DMS 273 treated with DMSO at 0.1 percent for 48 hours (cell line): ENCODE data around the gene ATRIP.
"Not testable (repeated sequence)": the region's sequence is repeated elsewhere in the genome, so short reads cannot be mapped to it uniquely, and the experiment has no call there.

Source experiments
- DNase-seq: peaks from one replicate; lab custom pipeline; 2025; lab: John Stamatoyannopoulos, UW

ATRIP gene

DNA sequence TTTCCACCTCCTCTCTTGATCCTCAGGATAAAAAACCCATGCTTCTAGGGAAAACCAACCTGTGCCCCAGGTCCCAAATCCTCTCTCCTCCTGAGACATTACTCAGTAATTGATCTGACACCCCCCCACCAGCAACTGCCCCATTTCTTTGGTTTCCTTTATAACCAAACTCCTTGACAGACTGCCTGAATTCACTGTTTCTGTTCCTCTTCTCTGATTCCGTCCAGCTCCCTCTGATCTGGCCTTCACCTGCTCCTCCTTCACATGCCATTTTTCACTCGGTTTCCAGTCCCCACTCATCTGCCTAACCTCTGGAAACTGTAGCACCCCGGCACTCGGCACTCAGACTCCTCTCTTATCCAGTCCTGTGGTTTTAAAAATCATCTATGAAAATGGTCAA is 8.7 kb upstream of the ATRIP start:
- DNase-seq = no peak

DNA sequence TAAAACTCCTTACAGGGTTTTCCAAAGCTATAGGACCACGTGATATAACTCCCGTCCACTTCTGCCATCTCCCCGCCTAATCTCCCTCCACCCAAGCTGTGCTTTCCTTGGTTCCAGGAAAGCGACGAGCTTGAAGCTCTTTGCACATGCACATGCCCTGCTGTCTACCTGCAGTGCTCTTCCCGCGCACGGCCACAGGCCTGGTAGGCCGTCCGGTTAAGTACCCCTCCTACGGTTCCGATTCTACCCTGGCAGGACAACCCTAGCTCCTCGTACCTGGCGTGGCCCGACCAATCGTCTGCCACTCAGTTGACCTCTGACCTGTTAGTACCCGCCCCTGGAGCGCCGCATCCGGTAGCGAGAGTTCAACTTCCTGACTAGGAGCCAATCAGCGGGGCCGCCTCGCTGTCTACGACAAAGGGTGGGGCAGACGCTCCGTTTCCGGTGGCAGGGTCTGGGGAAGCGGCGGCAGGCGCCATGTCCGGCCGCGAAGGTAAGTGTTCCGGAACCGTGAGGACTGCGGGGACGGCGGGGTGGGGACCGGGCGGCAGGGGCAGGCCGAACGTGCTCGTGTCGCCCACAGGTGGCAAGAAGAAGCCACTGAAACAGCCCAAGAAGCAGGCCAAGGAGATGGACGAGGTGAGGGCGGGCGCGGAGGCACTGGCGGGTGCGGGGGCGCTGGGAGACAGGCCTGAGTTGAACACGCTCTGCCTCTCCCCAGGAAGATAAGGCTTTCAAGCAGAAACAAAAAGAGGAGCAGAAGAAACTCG is 6.5 kb upstream of the ATRIP start, which contains the start of the genes CCDC51 and TMA7:
CCDC51 (minus strand) TSS at position 300 of the 770 bp plus-strand sequence. CDS start 4,991 bp downstream, outside the sequence.
TMA7 (plus strand) TSS at position 438 of the 770 bp plus-strand sequence; CDS start at position 478, 40 bp downstream.
- DNase-seq = peak; percentile 86

DNA sequence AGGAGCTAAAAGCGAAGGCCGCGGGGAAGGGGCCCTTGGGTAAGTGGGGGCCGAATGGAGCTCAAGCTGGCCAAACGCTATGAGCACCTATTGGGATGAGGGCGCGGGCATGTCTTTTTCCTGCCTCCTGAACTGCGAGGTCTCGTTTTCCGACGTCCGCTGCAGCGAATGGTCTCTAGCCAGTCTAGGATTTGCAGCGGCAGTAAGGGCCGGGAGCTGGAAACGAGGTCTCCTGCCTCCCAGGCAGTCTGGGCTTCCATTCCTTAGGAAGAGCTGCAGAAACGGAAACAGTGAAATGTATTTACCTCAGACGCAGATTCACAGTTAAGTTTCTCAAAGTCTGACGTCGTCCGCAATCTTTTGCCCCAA is 6.0 kb upstream of the ATRIP start:
- DNase-seq = no peak

DNA sequence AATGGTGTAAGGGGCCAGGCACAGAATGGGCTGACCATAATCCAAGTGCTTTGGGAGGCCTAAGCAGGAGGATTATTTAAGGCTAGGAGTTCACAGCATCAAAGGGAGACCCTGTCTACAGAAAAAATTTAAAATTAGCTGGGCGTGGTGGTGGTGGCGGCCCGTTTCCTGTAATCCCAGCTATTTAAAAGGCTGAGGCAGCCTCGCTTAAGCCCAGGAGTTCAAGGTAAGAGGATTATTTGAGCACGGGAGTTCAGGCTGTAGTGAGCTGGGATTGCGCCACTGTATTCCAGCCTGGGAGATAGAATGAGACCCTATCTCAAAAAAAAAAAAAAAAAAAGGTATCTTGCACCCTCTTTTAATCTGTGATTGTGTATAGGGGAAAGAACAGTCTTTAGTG is 4.6 kb upstream of the ATRIP start:
- DNase-seq = no peak

DNA sequence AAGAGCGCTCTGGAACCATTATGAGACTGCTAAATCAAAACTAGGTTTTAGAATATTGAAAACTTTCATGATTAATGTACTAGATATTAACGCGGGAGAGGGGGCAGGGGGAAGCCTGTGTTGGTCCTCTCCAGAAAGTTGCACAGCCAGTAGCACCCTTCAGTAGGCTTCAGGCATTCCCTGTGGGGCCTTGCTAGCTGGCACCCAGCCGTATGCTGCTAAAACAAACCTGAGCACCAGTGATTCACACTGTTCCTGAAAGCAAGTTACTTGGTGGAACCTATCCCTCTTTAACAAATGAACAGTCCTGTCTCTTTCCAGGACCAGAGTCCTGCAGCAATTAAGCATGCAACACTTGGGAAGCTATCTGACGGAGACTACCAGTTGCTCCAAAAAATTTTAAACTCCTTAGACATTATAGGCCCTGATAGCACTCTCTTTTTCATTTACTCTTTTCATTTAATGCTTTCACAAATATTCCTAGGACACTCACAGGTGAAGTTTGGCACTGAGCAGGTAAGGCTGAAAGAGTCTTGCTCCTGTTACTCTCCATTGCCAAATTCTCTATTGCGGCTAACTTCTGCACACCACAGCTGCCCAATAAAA is 1.2 kb upstream of the ATRIP start:
- no peak for DNase-seq

DNA sequence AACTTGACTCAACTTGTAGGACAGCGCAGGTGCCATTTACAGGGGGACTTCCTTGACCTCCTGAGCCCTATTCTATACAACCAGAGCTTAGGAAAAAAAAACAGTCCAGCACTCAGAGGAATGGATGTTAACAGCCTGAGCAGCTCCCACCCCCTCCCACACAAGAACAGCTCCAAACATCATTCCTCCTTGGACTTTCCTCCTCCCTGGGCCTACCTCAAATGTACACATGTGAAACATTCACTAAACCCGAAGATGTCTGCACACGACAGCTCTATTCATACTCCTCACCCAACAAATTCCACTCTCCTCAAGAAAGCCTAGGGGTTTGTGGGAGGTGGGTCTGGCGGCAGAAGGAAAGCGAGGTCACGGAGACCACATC is 503 bp upstream of the ATRIP start:
- no peak for DNase-seq

DNA sequence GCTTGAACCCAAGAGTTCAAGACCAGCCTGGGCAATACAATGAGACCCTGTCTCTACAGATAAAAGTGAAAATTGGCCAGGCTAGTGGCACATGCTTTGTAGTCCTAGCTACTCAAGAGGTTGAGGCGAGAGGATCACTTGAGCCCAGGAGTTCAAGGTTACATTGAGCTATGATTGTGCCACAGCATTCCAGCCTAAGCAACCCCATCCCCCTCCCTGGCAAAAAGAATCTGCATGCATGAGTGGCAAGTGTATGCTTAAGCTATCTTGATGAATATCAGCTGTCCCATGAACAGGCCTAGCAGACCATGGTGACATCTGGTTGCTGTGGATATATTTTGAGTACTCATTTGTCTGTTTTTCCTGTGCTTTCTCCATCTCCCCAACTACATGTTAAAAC is 4.7 kb downstream of the ATRIP start:
- no peak for DNase-seq

DNA sequence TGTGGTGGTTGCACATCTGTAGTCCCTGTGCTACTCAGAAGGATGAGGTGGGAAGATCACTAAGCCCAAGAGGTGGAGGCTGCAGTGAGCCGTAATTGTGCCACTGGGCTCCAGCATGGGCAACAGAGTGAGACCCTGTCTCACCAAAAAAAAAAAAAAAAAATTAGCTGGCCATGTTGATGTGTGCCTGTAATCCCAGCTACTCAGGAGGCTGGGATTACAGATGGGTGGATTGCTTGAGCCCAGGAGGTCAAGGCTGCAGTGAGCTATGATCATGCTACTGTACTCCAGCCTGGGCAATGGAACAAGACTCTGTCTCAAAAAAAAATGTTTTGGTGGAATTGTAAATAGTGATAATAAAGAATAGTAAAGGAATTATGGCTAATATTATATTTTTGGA is 9.9 kb downstream of the ATRIP start:
- no peak for DNase-seq

DNA sequence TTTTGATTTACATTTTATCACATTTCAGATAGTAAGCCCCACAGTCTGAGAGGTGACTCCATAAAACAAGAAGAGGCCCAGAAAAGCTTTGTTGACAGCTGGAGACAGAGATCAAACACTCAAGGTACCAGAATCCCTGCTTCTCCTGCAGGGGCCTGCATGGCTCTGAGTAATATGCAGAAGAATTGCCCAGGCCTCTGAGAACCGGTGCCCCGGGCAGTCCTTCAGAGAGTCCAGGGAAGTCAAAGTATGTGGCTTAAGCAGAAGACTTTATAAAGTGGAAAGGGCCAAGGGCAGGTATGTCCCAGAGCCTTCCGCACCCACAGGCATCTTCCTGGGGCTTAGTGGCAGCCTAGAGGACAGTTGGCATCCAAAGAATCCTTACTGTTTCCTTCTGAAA is 12.8 kb downstream of the ATRIP start:
- DNase-seq = no peak

DNA sequence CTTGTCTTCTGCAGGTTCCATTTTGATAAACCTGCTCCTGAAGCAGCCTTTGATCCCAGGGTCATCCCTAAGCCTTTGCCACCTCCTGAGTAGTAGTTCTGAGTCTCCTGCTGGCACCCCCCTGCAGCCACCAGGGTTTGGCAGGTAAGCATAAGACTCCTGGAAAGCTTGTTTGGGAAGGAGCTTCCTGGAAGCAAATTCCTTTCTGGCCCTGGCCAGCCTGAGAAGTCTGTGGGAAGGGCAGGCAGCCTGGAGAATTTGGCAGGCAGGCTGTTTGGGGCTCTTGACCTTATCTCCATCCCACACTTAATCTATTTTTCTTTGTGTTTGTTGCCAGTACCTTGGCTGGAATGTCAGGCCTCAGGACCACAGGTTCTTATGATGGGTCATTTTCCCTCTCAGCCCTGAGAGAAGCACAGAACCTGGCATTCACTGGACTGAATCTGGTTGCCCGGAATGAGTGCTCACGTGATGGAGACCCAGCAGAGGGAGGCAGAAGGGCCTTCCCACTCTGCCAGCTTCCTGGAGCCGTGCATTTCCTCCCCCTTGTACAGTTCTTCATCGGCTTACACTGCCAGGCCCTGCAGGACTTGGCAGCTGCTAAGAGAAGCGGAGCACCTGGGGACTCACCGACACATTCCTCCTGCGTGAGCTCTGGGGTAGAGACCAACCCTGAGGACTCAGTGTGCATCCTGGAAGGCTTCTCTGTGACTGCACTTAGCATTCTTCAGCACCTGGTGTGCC is 13.4 kb downstream of the ATRIP start:
- no peak for DNase-seq

DNA sequence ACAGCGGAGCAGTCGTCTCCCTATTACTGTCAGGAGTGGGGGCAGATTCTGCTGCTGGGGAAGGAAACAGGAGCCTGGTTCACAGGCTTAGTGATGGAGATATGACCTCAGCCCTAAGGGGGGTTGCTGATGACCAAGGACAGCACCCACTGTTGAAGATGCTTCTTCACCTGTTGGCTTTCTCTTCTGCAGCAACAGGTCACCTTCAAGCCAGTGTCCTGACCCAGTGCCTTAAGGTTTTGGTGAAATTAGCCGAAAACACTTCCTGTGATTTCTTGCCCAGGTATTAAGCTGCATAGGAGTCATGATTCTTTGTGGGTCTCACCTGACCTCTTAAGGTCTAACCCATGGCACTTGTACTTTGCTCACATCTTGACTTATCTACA is 14.0 kb downstream of the ATRIP start:
- no peak for DNase-seq

DNA sequence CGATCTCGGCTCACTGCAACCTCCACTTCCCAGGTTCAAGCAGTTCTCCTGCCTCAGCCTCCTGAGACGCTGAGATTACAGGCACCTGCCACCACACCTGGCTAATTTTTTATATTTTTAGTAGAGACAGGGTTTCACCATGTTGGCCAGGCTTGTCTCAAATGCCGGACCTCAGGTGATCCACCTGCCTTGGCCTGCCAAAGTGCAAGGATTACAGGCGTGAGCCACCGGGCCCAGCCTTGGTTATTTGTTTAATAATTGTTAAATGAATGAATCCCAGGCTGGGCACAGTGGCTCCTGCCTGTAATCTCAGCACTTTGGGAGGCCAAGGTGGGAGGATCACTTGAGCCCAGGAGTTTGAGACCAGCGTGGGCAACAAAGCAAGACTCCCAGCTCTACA is 15.2 kb downstream of the ATRIP start:
- DNase-seq = not testable (repeated sequence)

DNA sequence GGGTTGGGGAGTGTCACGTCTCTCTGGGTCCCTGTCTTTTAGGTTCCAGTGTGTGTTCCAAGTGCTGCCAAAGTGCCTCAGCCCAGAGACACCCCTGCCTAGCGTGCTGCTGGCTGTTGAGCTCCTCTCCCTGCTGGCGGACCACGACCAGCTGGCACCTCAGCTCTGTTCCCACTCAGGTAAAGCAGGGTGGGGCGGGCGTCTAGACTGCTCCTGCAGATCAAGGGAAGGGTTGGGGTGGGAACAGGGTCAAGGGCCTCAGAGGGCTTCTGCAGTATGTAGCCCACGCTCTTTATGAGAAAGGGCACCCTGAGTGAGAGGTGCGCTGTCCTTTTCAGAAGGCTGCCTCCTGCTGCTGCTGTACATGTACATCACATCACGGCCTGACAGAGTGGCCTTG is 17.2 kb downstream of the ATRIP start:
- DNase-seq = no peak

DNA sequence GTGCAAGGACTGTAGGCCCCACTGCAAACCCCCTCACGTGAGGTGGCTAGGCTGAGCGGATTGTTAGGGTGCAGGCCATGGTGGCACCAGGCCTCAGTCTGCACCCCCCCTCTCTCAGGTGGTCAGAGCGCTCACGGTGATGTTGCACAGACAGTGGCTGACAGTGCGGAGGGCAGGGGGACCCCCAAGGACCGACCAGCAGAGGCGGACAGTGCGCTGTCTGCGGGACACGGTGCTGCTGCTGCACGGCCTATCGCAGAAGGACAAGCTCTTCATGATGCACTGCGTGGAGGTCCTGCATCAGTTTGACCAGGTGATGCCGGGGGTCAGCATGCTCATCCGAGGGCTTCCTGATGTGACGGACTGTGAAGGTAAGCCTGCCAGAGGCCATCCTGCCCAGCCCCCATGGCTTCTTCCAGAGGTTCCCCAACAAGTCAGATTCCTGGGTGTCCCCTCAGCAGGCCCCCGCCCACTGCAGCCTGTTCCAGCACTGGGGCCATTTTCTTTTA is 18.2 kb downstream of the ATRIP start:
- no peak for DNase-seq

DNA sequence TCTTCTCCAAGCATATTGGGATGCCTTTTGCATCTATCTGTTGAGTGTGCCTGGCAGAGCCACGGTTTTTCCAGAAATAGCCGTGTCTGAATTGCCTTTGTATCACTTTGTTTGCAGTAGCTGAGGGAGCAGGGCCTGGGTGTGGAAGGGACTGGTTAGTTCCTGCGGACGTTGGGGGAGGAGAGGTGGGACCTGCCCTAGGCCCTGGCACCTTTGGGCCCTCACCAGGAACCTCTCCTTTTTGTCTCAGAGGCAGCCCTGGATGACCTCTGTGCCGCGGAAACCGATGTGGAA is 18.6 kb downstream of the ATRIP start:
- DNase-seq = no peak

DNA sequence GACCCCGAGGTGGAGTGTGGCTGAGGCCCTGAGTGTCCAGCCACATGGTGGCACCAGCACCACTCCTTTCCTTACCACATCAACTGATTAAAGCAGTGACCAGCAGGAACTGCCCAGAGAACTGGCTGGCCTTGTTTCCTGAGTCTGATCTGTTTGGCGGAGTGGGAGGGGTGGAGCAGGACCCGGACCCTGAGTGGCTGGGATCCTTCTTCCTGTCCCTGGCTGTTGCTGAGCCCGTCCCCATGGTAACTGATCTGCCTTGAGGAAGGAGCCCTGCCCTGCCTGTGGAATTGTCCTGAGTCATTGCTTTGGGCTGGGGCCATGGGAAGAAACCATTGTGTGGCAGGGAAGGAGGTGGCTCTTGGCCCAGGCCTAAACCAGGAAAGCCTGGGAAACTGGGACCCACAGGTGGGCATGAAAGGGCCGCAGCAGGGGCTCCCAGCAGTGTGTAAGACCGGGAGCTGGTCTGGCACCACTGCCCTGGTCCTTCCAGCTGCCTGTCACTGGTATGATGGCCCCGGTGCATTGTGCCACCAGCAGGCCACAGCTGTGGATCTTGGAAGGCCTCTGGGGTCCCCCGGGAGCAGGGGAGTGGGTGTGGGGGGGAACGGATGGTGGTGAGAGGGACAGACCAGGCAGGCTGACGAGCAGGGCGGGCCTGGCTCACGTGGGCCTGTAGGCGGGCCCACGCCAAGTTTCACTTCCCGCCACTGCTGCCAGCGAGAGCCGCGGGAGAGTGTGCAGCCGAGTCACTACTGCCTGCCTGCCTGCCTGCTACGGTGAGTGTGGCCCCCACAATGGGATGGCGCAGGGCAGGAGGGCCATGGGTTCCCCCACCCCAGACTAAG is 19.2 kb downstream of the ATRIP start:
- peak; percentile 48 for DNase-seq

DNA sequence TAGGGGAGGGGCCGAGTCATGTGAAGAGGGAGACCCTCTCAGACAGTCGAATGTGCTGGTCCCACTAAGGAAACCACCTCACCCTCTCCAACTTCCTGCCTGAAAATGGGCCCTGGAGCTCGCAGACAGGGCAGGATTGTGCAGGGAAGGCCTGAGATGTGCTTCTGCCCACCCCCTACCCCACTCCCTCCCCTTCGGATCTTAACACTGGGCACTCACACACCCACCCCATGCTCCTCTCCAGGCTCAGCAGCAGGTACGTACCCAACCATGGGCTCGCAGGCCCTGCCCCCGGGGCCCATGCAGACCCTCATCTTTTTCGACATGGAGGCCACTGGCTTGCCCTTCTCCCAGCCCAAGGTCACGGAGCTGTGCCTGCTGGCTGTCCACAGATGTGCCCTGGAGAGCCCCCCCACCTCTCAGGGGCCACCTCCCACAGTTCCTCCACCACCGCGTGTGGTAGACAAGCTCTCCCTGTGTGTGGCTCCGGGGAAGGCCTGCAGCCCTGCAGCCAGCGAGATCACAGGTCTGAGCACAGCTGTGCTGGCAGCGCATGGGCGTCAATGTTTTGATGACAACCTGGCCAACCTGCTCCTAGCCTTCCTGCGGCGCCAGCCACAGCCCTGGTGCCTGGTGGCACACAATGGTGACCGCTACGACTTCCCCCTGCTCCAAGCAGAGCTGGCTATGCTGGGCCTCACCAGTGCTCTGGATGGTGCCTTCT is 20.0 kb downstream of the ATRIP start:
- DNase-seq = no peak

DNA sequence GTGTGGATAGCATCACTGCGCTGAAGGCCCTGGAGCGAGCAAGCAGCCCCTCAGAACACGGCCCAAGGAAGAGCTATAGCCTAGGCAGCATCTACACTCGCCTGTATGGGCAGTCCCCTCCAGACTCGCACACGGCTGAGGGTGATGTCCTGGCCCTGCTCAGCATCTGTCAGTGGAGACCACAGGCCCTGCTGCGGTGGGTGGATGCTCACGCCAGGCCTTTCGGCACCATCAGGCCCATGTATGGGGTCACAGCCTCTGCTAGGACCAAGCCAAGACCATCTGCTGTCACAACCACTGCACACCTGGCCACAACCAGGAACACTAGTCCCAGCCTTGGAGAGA is 20.5 kb downstream of the ATRIP start:
- DNase-seq = no peak

DNA sequence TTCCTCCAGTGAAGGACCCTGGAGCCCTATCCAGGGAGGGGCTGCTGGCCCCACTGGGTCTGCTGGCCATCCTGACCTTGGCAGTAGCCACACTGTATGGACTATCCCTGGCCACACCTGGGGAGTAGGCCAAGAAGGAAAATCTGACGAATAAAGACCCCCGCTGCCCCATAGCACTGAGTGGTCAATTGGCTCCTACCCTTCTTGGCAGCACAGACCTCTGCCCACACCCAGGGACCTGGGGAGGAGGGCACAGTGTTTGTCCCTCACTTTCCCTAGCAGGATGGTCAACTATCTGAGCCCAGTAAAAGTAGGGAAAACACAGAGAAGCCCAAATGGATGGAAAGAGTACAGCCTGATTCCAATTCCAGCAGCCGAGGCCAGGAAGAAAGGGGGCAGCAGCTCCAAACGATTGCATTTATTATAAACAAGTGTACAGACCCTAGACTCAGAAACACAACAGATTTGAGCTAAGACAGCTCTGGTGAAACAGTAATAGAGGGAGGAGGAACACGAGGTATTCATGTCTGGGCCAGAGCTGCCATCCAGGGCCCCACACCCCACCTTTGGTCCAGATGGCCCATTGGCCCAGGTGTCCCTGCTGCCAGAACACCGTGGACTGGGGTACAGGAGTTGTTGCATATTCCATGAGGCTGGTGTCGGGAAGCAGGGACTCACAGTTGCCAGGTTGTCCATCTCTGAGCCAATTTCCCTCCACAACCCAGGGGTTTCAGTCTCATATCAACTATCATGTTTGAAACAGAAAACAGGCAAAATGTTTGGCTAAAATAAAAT is 21.1 kb downstream of the ATRIP start:
- no peak for DNase-seq

DNA sequence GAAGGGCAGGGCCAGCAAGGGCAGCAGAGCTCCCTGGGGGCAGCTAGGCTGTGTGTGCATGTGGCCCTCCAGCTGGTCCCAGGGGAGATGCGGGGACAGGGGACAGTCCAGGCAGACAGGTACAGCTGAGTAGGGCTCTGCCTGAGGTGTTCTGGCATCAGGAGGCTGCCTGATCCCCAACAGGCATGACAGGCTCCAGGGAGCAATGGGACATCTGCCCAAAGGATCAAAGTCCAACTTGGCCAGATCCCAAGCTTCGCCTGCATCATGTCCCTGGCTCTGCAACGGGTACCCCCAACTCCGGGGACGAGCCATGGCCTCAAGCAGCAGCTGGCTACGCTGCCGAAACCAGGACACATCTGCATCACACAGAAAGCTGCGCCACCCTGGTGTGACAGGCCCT is 21.8 kb downstream of the ATRIP start:
- DNase-seq = no peak
